Neural cell (in vitro differentiated cells): ENCODE data around the gene NCOR1. TPM values are rescaled to one million over a fixed set of nuclear protein-coding genes. Genes with fewer than 3 reads are reported as not detected.

Experiments used
- H2AFZ ChIP-seq: fragments of 200-600, 300-800 bp; sonication (generic), shearing (Covaris generic); 2 replicates; pipeline ENCODE4 v1.6.0; 2014; ENCODE audit warnings: low read depth, mild to moderate bottlenecking, antibody characterized with exemption, low read length, moderate library complexity
- H3F3A ChIP-seq: fragments of 200-600 bp; shearing (Covaris generic); 2 replicates; pipeline ENCODE4 v1.6.1; 2016; ENCODE audit warnings: mild to moderate bottlenecking, moderate library complexity, mixed read lengths, antibody characterized with exemption, low read length; ENCODE audit not compliant: insufficient read depth, poor library complexity, severe bottlenecking
- H3K27ac ChIP-seq: fragments of 200-600, 300-800 bp; sonication (generic), shearing (Covaris generic); 2 replicates; pipeline ENCODE4 v1.5.1; 2014; ENCODE audit warnings: mild to moderate bottlenecking, low read length, moderate library complexity
- H3K27me3 ChIP-seq: fragments of 300-800, 200-600 bp; sonication (generic), shearing (Covaris generic); 2 replicates; pipeline ENCODE4 v1.6.0; 2014; ENCODE audit warnings: mild to moderate bottlenecking, low read depth, low read length, moderate library complexity; ENCODE audit not compliant: insufficient read depth
- H3K36me3 ChIP-seq: fragments of 300-800, 200-600 bp; sonication (generic), shearing (Covaris generic); 2 replicates; pipeline ENCODE4 v1.5.1; 2014; ENCODE audit warnings: mild to moderate bottlenecking, antibody characterized with exemption, low read length, moderate library complexity; ENCODE audit not compliant: insufficient read depth
- H3K4me2 ChIP-seq: fragments of 300-800, 200-600 bp; sonication (generic), shearing (Covaris generic); 2 replicates; pipeline ENCODE4 v1.6.0; 2014; ENCODE audit warnings: mild to moderate bottlenecking, low read length
- H3K4me3 ChIP-seq: fragments of 300-800, 200-600 bp; sonication (generic), shearing (Covaris generic); 2 replicates; pipeline ENCODE4 v1.5.1; 2014; ENCODE audit warnings: mild to moderate bottlenecking, low read length, moderate library complexity
- H3K79me2 ChIP-seq: fragments of 200-600 bp; shearing (Covaris generic); replicated peaks from 2 replicates; pipeline ENCODE4 v1.6.0; 2014; ENCODE audit warnings: mild to moderate bottlenecking, low read length, moderate library complexity; ENCODE audit not compliant: insufficient read depth
- H3K9ac ChIP-seq: fragments of 300-800, 200-600 bp; sonication (generic), shearing (Covaris generic); 2 replicates; pipeline ENCODE4 v1.6.1; 2016; ENCODE audit warnings: mild to moderate bottlenecking, low read length, mixed read lengths
- H3K9me2 ChIP-seq: fragments of 200-600 bp; shearing (Covaris generic); 2 replicates; pipeline ENCODE4 v1.6.1; 2016; ENCODE audit warnings: mild to moderate bottlenecking, low read length, mixed read lengths; ENCODE audit not compliant: insufficient read depth
- H3K9me3 ChIP-seq: fragments of 200-600, 300-800 bp; sonication (generic), shearing (Covaris generic); 2 replicates; pipeline ENCODE4 v1.6.1; 2016; ENCODE audit warnings: mild to moderate bottlenecking, mixed run types, low read length, moderate library complexity, mixed read lengths
- H4K20me1 ChIP-seq: fragments of 200-600 bp; shearing (Covaris generic); 2 replicates; pipeline ENCODE4 v1.6.1; 2016; ENCODE audit warnings: mild to moderate bottlenecking, mixed run types; ENCODE audit not compliant: insufficient read depth
- CTCF ChIP-seq: fragments of 450-650 bp; IDR thresholded peaks from 2 replicates; pipeline ENCODE4 v1.5.1; 2014; ENCODE audit warnings: antibody characterized with exemption, mild to moderate bottlenecking, moderate library complexity; ENCODE audit not compliant: poor library complexity, severe bottlenecking
- EP300 ChIP-seq: fragments of 450-650 bp; conservative IDR thresholded peaks from 2 replicates; pipeline ENCODE4 v1.6.1; 2014; ENCODE audit warnings: antibody characterized with exemption, mild to moderate bottlenecking, moderate library complexity; ENCODE audit not compliant: poor library complexity, severe bottlenecking
- EZH2 ChIP-seq: fragments of 200-600, 300-800 bp; shearing (Covaris generic), sonication (generic); IDR thresholded peaks from 2 replicates; pipeline ENCODE4 v1.6.1; 2014; ENCODE audit warnings: antibody characterized with exemption, low read length, borderline replicate concordance, mild to moderate bottlenecking; ENCODE audit not compliant: insufficient read depth, poor library complexity, severe bottlenecking
- MXI1 ChIP-seq: fragments of 450-650 bp; conservative IDR thresholded peaks from 2 replicates; pipeline ENCODE4 v1.6.1; 2014; ENCODE audit warnings: antibody characterized with exemption, mild to moderate bottlenecking; ENCODE audit not compliant: poor library complexity, severe bottlenecking
- POLR2AphosphoS5 ChIP-seq: IDR thresholded peaks from 2 replicates; pipeline ENCODE4 v1.6.1; 2012
- RAD21 ChIP-seq: fragments of 450-650 bp; conservative IDR thresholded peaks from 2 replicates; pipeline ENCODE4 v1.6.1; 2014; ENCODE audit warnings: antibody characterized with exemption, mild to moderate bottlenecking, moderate library complexity
- REST ChIP-seq: IDR thresholded peaks from 2 replicates; pipeline ENCODE4 v1.6.1; 2012; ENCODE audit warnings: borderline replicate concordance
- SMC3 ChIP-seq: fragments of 450-650 bp; conservative IDR thresholded peaks from 2 replicates; pipeline ENCODE4 v1.6.1; 2014; ENCODE audit warnings: antibody characterized with exemption, mild to moderate bottlenecking, moderate library complexity; ENCODE audit not compliant: poor library complexity
- TAF1 ChIP-seq: IDR thresholded peaks from 2 replicates; pipeline ENCODE4 v1.6.1; 2012; ENCODE audit warnings: low read depth
- polyA plus RNA-seq: library from polyadenylated mRNA; depleted of rRNA; stranded (reverse); fragments of >200 nt; gene quantifications from 2 replicates; pipeline ENCODE4 v1.2.3, GENCODE V29; 2014

The NCOR1 gene
- polyA plus RNA-seq, 1 donor from 2014 or later = 26.9 TPM

- Histone ChIP-seq H3K9me3 (no peaks in the 10 kb centered on the region), H3K4me3 (no peak overlapping the region), H3K27ac (no peak overlapping the region), H3K9me2 (no peaks in the 10 kb centered on the region), H4K20me1 (no peaks in the 10 kb centered on the region), H3K27me3 (no peaks in the 10 kb centered on the region), H3K9ac (no peak overlapping the region), H3K79me2 (no peaks in the 10 kb centered on the region), H2AFZ (no peak overlapping the region), H3F3A (no peaks in the 10 kb centered on the region), H3K4me2 (no peak overlapping the region), H3K36me3 (peaks cover 3% of the 10 kb centered on the region)
- TF ChIP-seq RAD21 = no peak
- no peak for TF ChIP-seq CTCF
- no peak for TF ChIP-seq EP300
- no peak for TF ChIP-seq REST
- TF ChIP-seq TAF1 = no peak
- TF ChIP-seq SMC3 = no peak
- TF ChIP-seq POLR2AphosphoS5 = no peak
- TF ChIP-seq MXI1 = no peak
- TF ChIP-seq EZH2 = no peak
These were observed 73.6 kb downstream of the NCOR1 start for GRCh38 chr17:16141685-16142084.

GRCh38 chr17:16140854-16141253 is 74.5 kb downstream of the NCOR1 start:
- no peak for TF ChIP-seq REST
- no peak for TF ChIP-seq EP300
- TF ChIP-seq EZH2 = no peak
- TF ChIP-seq CTCF = no peak
- no peak for TF ChIP-seq MXI1
- Histone ChIP-seq H3K4me3 (no peak overlapping the region), H3K79me2 (no peaks in the 10 kb centered on the region), H3K27me3 (no peaks in the 10 kb centered on the region), H3K9me2 (no peaks in the 10 kb centered on the region), H3K9ac (no peak overlapping the region), H3K9me3 (no peaks in the 10 kb centered on the region), H4K20me1 (no peaks in the 10 kb centered on the region), H2AFZ (no peak overlapping the region), H3K27ac (no peak overlapping the region), H3K36me3 (peaks cover 3% of the 10 kb centered on the region), H3F3A (no peaks in the 10 kb centered on the region), H3K4me2 (no peak overlapping the region)
